Suprapubic skin (tissue), 2 donors: Measurements from ENCODE around the gene GRB10.

Experiments used
- EP300 ChIP-seq: sonication (generic); formaldehyde crosslinking; IDR thresholded peaks from one replicate; pipeline ENCODE4 v1.6.1; 2017; ENCODE audit warnings: antibody characterized with exemption
- POLR2A ChIP-seq, 2 donors: fragments of 450-650 bp; IDR thresholded peaks; one replicate each; pipeline ENCODE4 v1.6.1; 2017; ENCODE audit warnings: antibody characterized with exemption in 2 of 2, mild to moderate bottlenecking in 2 of 2, moderate library complexity in 2 of 2

GRCh38 chr7:50704844-50705243 lies 77.9 kb downstream of the GRB10 start:
- TF ChIP-seq EP300 (no peak), POLR2A (IDR thresholded peaks at IDR 0.05) (no peak)
